Measurements from ENCODE around the gene DLG1.
"Not testable (repeated sequence)": the region's sequence is repeated elsewhere in the genome, so short reads cannot be mapped to it uniquely, and the experiment has no call there.

DLG1 gene

GRCh38 chr3:197229836-197230235 lies 68.6 kb downstream of the DLG1 start:
- no peaks in the 10 kb centered on the region for H3K27me3 Mint-ChIP-seq
- H3K36me3 Mint-ChIP-seq (ENCODE audit: low read depth), result peaks cover 18% of the 10 kb centered on the region
- no peaks in the 10 kb centered on the region for H3K9me3 Mint-ChIP-seq
- H3K4me3 Mint-ChIP-seq, result no peak overlapping the region
- no peak overlapping the region for H3K27ac Mint-ChIP-seq
- peaks cover 41% of the 10 kb centered on the region for H3K4me1 Mint-ChIP-seq (ENCODE audit: low read depth)
- DNase-seq, result no peak

- peaks cover 41% of the 10 kb centered on the region for H3K4me1 Mint-ChIP-seq (ENCODE audit: low read depth)
- H3K27me3 Mint-ChIP-seq, result no peaks in the 10 kb centered on the region
- H3K4me3 Mint-ChIP-seq, result no peak overlapping the region
- H3K36me3 Mint-ChIP-seq (ENCODE audit: low read depth), result peaks cover 12% of the 10 kb centered on the region
- H3K9me3 Mint-ChIP-seq, result no peaks in the 10 kb centered on the region
- H3K27ac Mint-ChIP-seq, result no peak overlapping the region
- DNase-seq, result no peak
These were observed 69.2 kb downstream of the DLG1 start for GRCh38 chr3:197229178-197229577.

GRCh38 chr3:197227780-197228574 lies 70.4 kb downstream of the DLG1 start:
- peaks cover 47% of the 10 kb centered on the region for H3K4me1 Mint-ChIP-seq (ENCODE audit: low read depth)
- peaks cover 6% of the 10 kb centered on the region for H3K36me3 Mint-ChIP-seq (ENCODE audit: low read depth)
- H3K4me3 Mint-ChIP-seq, result no peak overlapping the region
- DNase-seq, result no peak
- no peaks in the 10 kb centered on the region for H3K27me3 Mint-ChIP-seq
- H3K9me3 Mint-ChIP-seq, result no peaks in the 10 kb centered on the region
- peak overlapping the region; percentile 69 for H3K27ac Mint-ChIP-seq

- Mint-ChIP-seq H3K4me1 (ENCODE audit: low read depth) (peaks cover 49% of the 10 kb centered on the region), H3K4me3 (no peak overlapping the region), H3K27me3 (no peaks in the 10 kb centered on the region), H3K9me3 (no peaks in the 10 kb centered on the region), H3K36me3 (ENCODE audit: low read depth) (peaks cover 2% of the 10 kb centered on the region), H3K27ac (no peak overlapping the region)
- no peak for DNase-seq
These were observed 72.2 kb downstream of the DLG1 start for GRCh38 chr3:197226179-197226578.

GRCh38 chr3:197225579-197225978 lies 72.8 kb downstream of the DLG1 start:
- no peaks in the 10 kb centered on the region for H3K27me3 Mint-ChIP-seq
- no peaks in the 10 kb centered on the region for H3K36me3 Mint-ChIP-seq (ENCODE audit: low read depth)
- H3K27ac Mint-ChIP-seq, result no peak overlapping the region
- no peak overlapping the region for H3K4me3 Mint-ChIP-seq
- DNase-seq, result no peak
- peaks cover 46% of the 10 kb centered on the region for H3K4me1 Mint-ChIP-seq (ENCODE audit: low read depth)
- H3K9me3 Mint-ChIP-seq, result no peaks in the 10 kb centered on the region

- H3K4me1 Mint-ChIP-seq (ENCODE audit: low read depth), result peaks cover 41% of the 10 kb centered on the region
- H3K27me3 Mint-ChIP-seq, result no peaks in the 10 kb centered on the region
- DNase-seq, result no peak
- no peaks in the 10 kb centered on the region for H3K36me3 Mint-ChIP-seq (ENCODE audit: low read depth)
- H3K27ac Mint-ChIP-seq, result no peak overlapping the region
- H3K9me3 Mint-ChIP-seq, result no peaks in the 10 kb centered on the region
- no peak overlapping the region for H3K4me3 Mint-ChIP-seq
These were observed 74.4 kb downstream of the DLG1 start for GRCh38 chr3:197224034-197224444.

GRCh38 chr3:197222937-197223370 lies 75.5 kb downstream of the DLG1 start:
- no peak for DNase-seq
- H3K27ac Mint-ChIP-seq, result no peak overlapping the region
- H3K9me3 Mint-ChIP-seq, result no peaks in the 10 kb centered on the region
- H3K36me3 Mint-ChIP-seq (ENCODE audit: low read depth), result peaks cover 4% of the 10 kb centered on the region
- peaks cover 36% of the 10 kb centered on the region for H3K4me1 Mint-ChIP-seq (ENCODE audit: low read depth)
- H3K4me3 Mint-ChIP-seq, result no peak overlapping the region
- H3K27me3 Mint-ChIP-seq, result no peaks in the 10 kb centered on the region

GRCh38 chr3:197219619-197220018 lies 78.8 kb downstream of the DLG1 start:
- H3K9me3 Mint-ChIP-seq, result no peaks in the 10 kb centered on the region
- H3K4me1 Mint-ChIP-seq (ENCODE audit: low read depth), result peaks cover 35% of the 10 kb centered on the region
- H3K27ac Mint-ChIP-seq, result no peak overlapping the region
- H3K27me3 Mint-ChIP-seq, result no peaks in the 10 kb centered on the region
- no peak for DNase-seq
- no peak overlapping the region for H3K4me3 Mint-ChIP-seq
- peaks cover 4% of the 10 kb centered on the region for H3K36me3 Mint-ChIP-seq (ENCODE audit: low read depth)

GRCh38 chr3:197218210-197218609 lies 80.2 kb downstream of the DLG1 start:
- H3K27ac Mint-ChIP-seq, result no peak overlapping the region
- H3K4me3 Mint-ChIP-seq, result no peak overlapping the region
- H3K27me3 Mint-ChIP-seq, result no peaks in the 10 kb centered on the region
- no peak for DNase-seq
- no peaks in the 10 kb centered on the region for H3K9me3 Mint-ChIP-seq
- peaks cover 4% of the 10 kb centered on the region for H3K36me3 Mint-ChIP-seq (ENCODE audit: low read depth)
- peaks cover 33% of the 10 kb centered on the region for H3K4me1 Mint-ChIP-seq (ENCODE audit: low read depth)

GRCh38 chr3:197216914-197217313 lies 81.5 kb downstream of the DLG1 start:
- H3K9me3 Mint-ChIP-seq, result peaks cover 2% of the 10 kb centered on the region
- DNase-seq, result no peak
- no peak overlapping the region for H3K4me3 Mint-ChIP-seq
- peaks cover 13% of the 10 kb centered on the region for H3K36me3 Mint-ChIP-seq (ENCODE audit: low read depth)
- H3K27ac Mint-ChIP-seq, result no peak overlapping the region
- no peaks in the 10 kb centered on the region for H3K27me3 Mint-ChIP-seq
- peaks cover 26% of the 10 kb centered on the region for H3K4me1 Mint-ChIP-seq (ENCODE audit: low read depth)

GRCh38 chr3:197216169-197216860 lies 82.1 kb downstream of the DLG1 start:
- Mint-ChIP-seq H3K27me3 (no peaks in the 10 kb centered on the region), H3K9me3 (peaks cover 8% of the 10 kb centered on the region), H3K4me1 (ENCODE audit: low read depth) (peaks cover 32% of the 10 kb centered on the region), H3K36me3 (ENCODE audit: low read depth) (peaks cover 19% of the 10 kb centered on the region), H3K4me3 (no peak overlapping the region), H3K27ac (no peak overlapping the region)
- DNase-seq, result no peak

- DNase-seq, result no peak
- H3K4me1 Mint-ChIP-seq (ENCODE audit: low read depth), result peaks cover 52% of the 10 kb centered on the region
- H3K27ac Mint-ChIP-seq, result no peak overlapping the region
- H3K27me3 Mint-ChIP-seq, result no peaks in the 10 kb centered on the region
- H3K4me3 Mint-ChIP-seq, result no peak overlapping the region
- peaks cover 20% of the 10 kb centered on the region for H3K36me3 Mint-ChIP-seq (ENCODE audit: low read depth)
- H3K9me3 Mint-ChIP-seq, result peaks cover 11% of the 10 kb centered on the region
These were observed 86.1 kb downstream of the DLG1 start for GRCh38 chr3:197212290-197212689.

- peaks cover 20% of the 10 kb centered on the region for H3K36me3 Mint-ChIP-seq (ENCODE audit: low read depth)
- H3K27ac Mint-ChIP-seq, DNase-seq, H3K27me3 Mint-ChIP-seq, H3K4me3 Mint-ChIP-seq: not testable (repeated sequence)
- H3K4me1 Mint-ChIP-seq (ENCODE audit: low read depth), result peaks cover 56% of the 10 kb centered on the region
- H3K9me3 Mint-ChIP-seq, result peaks cover 11% of the 10 kb centered on the region
These were observed 86.7 kb downstream of the DLG1 start for GRCh38 chr3:197211698-197212097.

GRCh38 chr3:197209366-197210260 lies 88.8 kb downstream of the DLG1 start:
- H3K9me3 Mint-ChIP-seq, result peaks cover 11% of the 10 kb centered on the region
- no peak for DNase-seq
- H3K27me3 Mint-ChIP-seq, result no peaks in the 10 kb centered on the region
- no peak overlapping the region for H3K4me3 Mint-ChIP-seq
- no peak overlapping the region for H3K27ac Mint-ChIP-seq
- H3K36me3 Mint-ChIP-seq (ENCODE audit: low read depth), result peaks cover 20% of the 10 kb centered on the region
- H3K4me1 Mint-ChIP-seq (ENCODE audit: low read depth), result peaks cover 61% of the 10 kb centered on the region

Data from activated T-cell treated with anti-CD3 and anti-CD28 coated beads, Interleukin-2, amount 50 U/mL, for 24 hours (primary cell).